ENCODE data around the gene CFAP221.

Gene CFAP221

GRCh38 chr2:119649364-119649917 lies 105.2 kb downstream of the CFAP221 start:
- TF ChIP-seq CTCF (IDR thresholded peaks at IDR 0.05; ENCODE audit: low read depth, low read length, missing control alignments), result no peak
- in situ Hi-C loops (cut with HindIII; ENCODE audit: low sequenced_read_pairs), result no loop called here
- no peak overlapping the region for H3K4me3 ChIP-seq (ENCODE audit: low read depth, low read length)
- no peak for DNase-seq (ENCODE audit: low read depth)

GRCh38 chr2:119650206-119650605 lies 106.0 kb downstream of the CFAP221 start:
- in situ Hi-C loops (cut with HindIII; ENCODE audit: low sequenced_read_pairs), result no loop called here
- no peak for DNase-seq (ENCODE audit: low read depth)
- TF ChIP-seq CTCF (IDR thresholded peaks at IDR 0.05; ENCODE audit: low read depth, low read length, missing control alignments), result no peak
- H3K4me3 ChIP-seq (ENCODE audit: low read depth, low read length), result no peak overlapping the region

GRCh38 chr2:119650846-119651370 lies 106.7 kb downstream of the CFAP221 start:
- DNase-seq (ENCODE audit: low read depth), result no peak
- TF ChIP-seq CTCF (IDR thresholded peaks at IDR 0.05; ENCODE audit: low read depth, low read length, missing control alignments), result no peak
- H3K4me3 ChIP-seq (ENCODE audit: low read depth, low read length), result no peak overlapping the region
- in situ Hi-C loops (cut with HindIII; ENCODE audit: low sequenced_read_pairs), result no loop called here

- DNase-seq (ENCODE audit: low read depth), result no peak
- in situ Hi-C loops (cut with HindIII; ENCODE audit: low sequenced_read_pairs), result no loop called here
- no peak for TF ChIP-seq CTCF (IDR thresholded peaks at IDR 0.05; ENCODE audit: low read depth, low read length, missing control alignments)
- H3K4me3 ChIP-seq (ENCODE audit: low read depth, low read length), result no peak overlapping the region
Observed at GRCh38 chr2:119657466-119658145, 113.4 kb downstream of the CFAP221 start.

- in situ Hi-C loops (cut with HindIII; ENCODE audit: low sequenced_read_pairs), result no loop called here
- DNase-seq (ENCODE audit: low read depth), result no peak
- no peak overlapping the region for H3K4me3 ChIP-seq (ENCODE audit: low read depth, low read length)
- TF ChIP-seq CTCF (IDR thresholded peaks at IDR 0.05; ENCODE audit: low read depth, low read length, missing control alignments), result peak; percentile 92
Observed at GRCh38 chr2:119659601-119660342, 115.5 kb downstream of the CFAP221 start.

GRCh38 chr2:119660343-119660658 lies 116.1 kb downstream of the CFAP221 start:
- DNase-seq (ENCODE audit: low read depth), result no peak
- H3K4me3 ChIP-seq (ENCODE audit: low read depth, low read length), result no peak overlapping the region
- in situ Hi-C loops (cut with HindIII; ENCODE audit: low sequenced_read_pairs), result no loop called here
- no peak for TF ChIP-seq CTCF (IDR thresholded peaks at IDR 0.05; ENCODE audit: low read depth, low read length, missing control alignments)
